Fibroblast of villous mesenchyme (primary cell): ENCODE data around the gene EXOSC3. TPM values are rescaled to one million over a fixed set of nuclear protein-coding genes. Genes with fewer than 3 reads are reported as not detected.
"Not testable (repeated sequence)": the region's sequence is repeated elsewhere in the genome, so short reads cannot be mapped to it uniquely, and the experiment has no call there.

Experiments used
- DNase-seq: peaks from one replicate; pipeline ENCODE4 v3.0.0-alpha.2; 2010; ENCODE audit warnings: low read depth
- H3K4me3 ChIP-seq: 2 replicates; pipeline ENCODE4 v1.5.1; 2011; ENCODE audit warnings: low read depth, mild to moderate bottlenecking, low read length
- total RNA-seq: library from RNA; depleted of rRNA; stranded (reverse); fragments of >200 nt; gene quantifications from 2 replicates; pipeline ENCODE4 v1.2.3, GENCODE V29; 2012
- TF ChIP-seq, protein P1 (sequence below): IDR thresholded peaks from 2 replicates; pipeline ENCODE4 v1.5.1; 2012; ENCODE audit warnings: low read depth, mild to moderate bottlenecking, low read length; ENCODE audit not compliant: insufficient read depth

EXOSC3 gene
- total RNA-seq, 1 donor: 30.2 TPM

DNA sequence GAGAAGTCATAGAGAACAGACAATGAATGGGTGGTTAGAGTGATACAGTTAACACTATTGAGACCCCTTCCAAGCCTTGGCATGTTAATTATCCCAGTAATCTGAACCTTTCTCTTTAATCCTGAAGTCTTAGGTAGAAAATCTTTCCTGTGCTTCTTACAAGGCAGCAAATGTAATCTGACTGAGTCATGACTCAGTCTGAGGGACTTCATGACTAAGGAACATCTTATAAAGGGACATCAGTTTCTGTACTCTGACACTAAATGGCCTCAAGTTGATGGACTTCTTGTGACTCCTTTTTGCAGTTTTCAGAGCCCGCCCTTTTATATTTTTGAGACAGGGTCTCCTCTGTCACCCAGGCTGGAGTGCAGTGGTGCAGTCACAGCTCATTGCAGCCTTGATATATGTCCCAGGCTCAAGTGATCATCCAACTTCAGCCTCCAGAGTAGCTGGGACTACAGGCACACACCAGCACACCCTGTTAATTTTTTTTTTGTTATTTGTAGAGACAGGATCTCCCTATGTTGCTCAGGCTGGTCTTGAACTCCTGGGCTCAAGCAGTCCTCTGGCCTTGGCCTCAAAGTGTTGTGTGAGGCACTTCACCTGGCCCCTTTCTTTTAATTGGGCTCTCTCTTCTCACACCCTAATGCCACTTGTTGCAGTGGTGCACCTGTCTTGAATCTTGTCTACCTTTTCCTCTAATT is 9.5 kb downstream of the EXOSC3 start:
- TF ChIP-seq, protein P1, sequence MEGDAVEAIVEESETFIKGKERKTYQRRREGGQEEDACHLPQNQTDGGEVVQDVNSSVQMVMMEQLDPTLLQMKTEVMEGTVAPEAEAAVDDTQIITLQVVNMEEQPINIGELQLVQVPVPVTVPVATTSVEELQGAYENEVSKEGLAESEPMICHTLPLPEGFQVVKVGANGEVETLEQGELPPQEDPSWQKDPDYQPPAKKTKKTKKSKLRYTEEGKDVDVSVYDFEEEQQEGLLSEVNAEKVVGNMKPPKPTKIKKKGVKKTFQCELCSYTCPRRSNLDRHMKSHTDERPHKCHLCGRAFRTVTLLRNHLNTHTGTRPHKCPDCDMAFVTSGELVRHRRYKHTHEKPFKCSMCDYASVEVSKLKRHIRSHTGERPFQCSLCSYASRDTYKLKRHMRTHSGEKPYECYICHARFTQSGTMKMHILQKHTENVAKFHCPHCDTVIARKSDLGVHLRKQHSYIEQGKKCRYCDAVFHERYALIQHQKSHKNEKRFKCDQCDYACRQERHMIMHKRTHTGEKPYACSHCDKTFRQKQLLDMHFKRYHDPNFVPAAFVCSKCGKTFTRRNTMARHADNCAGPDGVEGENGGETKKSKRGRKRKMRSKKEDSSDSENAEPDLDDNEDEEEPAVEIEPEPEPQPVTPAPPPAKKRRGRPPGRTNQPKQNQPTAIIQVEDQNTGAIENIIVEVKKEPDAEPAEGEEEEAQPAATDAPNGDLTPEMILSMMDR: no peak
- DNase-seq: no peak
- no peak overlapping the region for H3K4me3 ChIP-seq

DNA sequence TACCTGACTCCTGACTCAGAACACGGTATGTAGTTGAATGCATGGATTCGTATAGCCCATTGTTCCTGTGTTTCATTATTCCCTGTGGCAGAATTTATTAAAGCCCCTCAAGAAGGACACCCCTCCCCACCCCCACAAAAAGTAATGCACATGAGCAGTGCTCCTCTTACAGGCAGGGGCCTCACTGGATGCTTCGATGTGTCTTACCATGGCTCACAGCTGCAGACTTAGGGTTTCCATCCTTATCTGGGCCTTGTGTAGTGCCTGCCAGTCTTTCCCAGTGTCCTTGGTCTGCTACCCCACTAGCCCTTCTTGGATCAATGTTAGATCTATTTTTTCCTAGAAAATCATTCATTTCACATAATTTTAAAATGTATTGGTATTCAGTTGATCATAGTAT is 14.9 kb downstream of the EXOSC3 start:
- TF ChIP-seq, protein P1: no peak
- no peak for DNase-seq
- H3K4me3 ChIP-seq: no peak overlapping the region

DNA sequence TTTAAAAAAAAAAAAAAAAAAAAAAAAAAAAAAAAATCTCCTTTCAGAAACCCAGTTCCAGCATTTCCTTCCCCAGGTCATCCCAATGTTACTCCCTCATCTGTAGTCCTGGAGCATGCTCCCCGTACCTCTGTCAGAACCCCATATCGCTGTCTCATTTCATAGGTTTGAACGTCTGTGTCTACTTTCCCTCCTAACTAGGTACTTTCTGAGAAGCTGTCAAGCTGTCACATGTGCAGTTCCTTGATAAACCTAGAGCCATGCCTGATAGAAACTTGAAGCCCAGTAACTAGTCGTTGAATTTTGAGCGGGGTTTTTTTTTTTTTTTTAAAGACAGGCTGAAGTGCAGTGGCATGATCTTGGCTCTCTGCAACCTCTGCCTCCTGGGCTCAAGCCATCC is 15.6 kb downstream of the EXOSC3 start:
- DNase-seq: no peak
- TF ChIP-seq, protein P1: no peak
- no peak overlapping the region for H3K4me3 ChIP-seq

DNA sequence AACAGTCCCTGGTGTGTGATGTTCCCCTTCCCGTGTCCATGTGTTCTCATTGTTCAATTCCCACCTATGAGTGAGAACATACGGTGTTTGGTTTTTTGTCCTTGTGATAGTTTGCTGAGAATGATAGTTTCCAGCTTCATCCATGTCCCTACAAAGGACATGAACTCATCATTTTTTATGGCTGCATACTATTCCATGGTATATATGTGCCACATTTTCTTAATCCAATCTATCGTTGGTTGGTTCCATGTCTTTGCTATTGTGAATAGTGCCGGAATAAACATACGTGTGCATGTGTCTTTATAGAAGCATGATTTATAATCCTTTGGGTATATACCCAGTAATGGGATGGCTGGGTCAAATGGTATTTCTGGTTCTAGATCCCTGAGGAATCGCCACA is 19.6 kb downstream of the EXOSC3 start:
- not testable (repeated sequence) for H3K4me3 ChIP-seq, DNase-seq

DNA sequence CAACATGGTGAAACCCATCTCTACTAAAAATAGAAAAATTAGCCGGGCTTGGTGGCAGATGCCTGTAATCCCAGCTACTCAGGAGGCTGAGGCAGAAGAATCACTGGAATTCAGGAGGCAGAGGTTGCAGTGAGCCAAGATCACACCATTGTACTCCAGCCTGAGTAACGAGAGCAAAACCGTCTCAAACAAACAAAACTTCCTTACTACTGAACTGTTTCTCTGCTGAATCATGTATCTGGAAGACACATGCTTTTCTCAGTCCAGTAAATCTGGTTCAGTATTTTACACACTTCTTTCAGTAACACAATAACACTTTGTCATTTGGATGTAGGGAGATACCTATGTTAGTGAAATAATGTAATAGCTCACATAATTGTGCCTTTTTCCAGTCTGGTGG is 23.4 kb downstream of the EXOSC3 start:
- H3K4me3 ChIP-seq: no peak overlapping the region
- TF ChIP-seq, protein P1: no peak
- peak; percentile 55 for DNase-seq

DNA sequence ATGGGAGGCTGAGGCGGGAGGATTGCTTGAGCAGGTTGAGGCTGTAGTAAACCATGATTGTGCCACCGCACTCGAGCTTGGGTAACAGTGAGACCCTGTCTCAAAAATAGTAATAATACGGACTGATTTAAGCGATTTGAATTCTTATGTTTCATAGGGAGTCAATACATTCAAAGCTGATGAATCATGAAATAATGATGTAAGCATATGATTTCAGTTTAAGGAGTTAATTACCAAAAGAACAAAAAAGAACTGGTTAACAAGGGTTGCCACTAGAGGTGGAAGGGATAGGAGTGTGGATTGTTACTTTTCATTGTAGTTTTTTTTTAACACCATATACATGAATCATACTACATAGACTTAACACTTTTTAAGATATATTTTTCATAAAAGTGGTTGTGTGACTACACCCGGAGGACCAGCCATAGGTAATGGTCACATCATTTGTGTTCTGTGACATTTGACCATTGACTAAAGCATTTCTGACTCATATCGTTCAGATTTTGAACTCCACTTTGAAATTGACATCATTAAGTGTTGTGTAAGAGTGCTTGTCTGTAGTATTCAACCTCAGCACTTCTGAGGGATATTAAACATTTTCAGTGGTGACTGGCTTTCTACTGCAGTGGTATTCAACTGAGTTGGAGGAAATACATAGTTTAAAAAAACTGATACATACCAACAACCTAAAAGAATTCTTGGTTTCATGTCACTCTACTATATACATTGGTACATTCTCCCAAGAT is 24.3 kb downstream of the EXOSC3 start:
- H3K4me3 ChIP-seq: no peak overlapping the region
- TF ChIP-seq, protein P1: no peak
- DNase-seq: peak; percentile 68

DNA sequence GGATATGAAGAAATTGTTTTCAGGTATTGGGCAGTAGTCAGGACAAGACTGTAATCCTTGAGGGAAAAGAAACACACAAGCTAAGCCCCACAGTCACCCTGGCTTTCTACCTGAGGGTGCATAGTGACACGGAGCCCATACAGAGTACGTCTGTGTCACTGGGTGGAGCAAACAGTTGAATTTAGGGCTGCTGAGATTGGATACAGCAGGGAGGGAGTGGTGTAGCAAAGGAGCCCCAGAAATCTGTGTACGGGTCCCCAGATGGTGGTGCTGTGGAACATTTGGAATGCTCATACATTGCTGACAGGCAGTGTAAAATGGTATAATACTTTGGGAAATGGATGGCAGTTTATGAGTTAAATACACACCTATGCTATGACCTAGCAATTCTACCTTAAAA is 26.1 kb downstream of the EXOSC3 start:
- DNase-seq: no peak
- TF ChIP-seq, protein P1: no peak
- no peak overlapping the region for H3K4me3 ChIP-seq
